Esophagus muscularis mucosa (tissue), 3 donors: ENCODE data around the gene REXO4.

Experiments used
- CTCF ChIP-seq, 3 experiments: fragments of 200-600 bp in 2 of 3; fragments of 450-650 bp in 1 of 3; sonication (generic) in 2 of 3; IDR thresholded peaks; one replicate each; pipeline ENCODE4 v1.5.1; 2017 to 2019; ENCODE audit warnings: antibody characterized with exemption in 3 of 3, mild to moderate bottlenecking in 2 of 3, moderate library complexity in 1 of 3
- POLR2A ChIP-seq: fragments of 450-650 bp; IDR thresholded peaks from one replicate; pipeline ENCODE4 v1.6.1; 2017; ENCODE audit warnings: antibody characterized with exemption, moderate library complexity, mild to moderate bottlenecking, low read depth

- TF ChIP-seq CTCF (IDR thresholded peaks at IDR 0.05) = no peak
- TF ChIP-seq POLR2A = no peak
These were observed 5.4 kb upstream of the REXO4 start for GRCh38 chr9:133423216-133423615.
